Limb (tissue), 2 donors: ENCODE measurements around the gene TSKS.

Source experiments
- DNase-seq, 2 donors: peaks; one replicate each; pipeline ENCODE4 v3.0.0-alpha.2; 2016; ENCODE audit errors: extremely low spot score in 2 of 2

The TSKS gene

GRCh38 chr19:49793561-49793840, 30.4 kb upstream of the TSKS start:
- no peak for DNase-seq

GRCh38 chr19:49792829-49793560, 29.9 kb upstream of the TSKS start:
- no peak for DNase-seq

GRCh38 chr19:49791776-49792445, 28.8 kb upstream of the TSKS start:
- no peak for DNase-seq

DNA sequence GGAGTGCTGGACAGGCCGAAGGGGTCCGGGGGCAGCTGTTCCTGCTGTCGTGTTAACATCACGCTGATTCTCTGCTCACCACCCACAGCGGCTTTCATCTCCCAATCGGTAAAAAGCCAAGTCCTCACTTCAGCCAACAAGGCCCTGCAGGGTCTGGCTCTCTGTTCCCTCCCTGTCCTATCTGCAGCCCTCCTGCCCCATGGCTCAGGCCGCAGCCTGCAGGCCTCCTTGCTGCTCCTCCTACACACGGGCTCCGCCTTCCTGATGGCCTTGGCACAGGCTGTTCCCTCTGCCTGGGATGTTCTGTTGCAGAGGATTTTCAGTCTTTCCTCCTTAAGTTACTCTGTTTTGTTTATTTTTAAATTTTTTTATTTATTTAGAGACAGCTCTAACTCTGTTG, 27.8 kb upstream of the TSKS start:
- DNase-seq, result no peak

GRCh38 chr19:49788857-49789256, 25.8 kb upstream of the TSKS start:
- DNase-seq, result no peak

DNA sequence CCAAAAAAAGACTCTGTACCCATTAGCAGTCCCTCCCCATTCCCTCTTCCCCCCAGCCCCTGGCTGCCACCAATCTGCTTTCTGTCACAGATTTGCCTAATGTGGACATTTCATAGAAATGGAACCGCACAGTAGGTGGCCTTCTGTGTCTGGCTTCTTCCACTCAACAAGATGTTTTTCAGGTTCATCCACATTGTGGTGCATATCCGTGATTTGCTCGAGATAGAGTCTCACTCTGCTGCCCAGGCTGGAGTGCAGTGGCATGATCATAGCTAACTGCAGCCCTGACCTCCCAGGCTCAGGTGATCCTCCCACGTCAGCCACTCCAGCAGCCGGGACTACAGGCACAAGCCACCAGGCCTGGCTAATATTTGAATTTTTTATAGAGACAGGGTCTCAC, 24.6 kb upstream of the TSKS start:
- no peak for DNase-seq

GRCh38 chr19:49786376-49786820, 23.3 kb upstream of the TSKS start:
- no peak for DNase-seq

DNA sequence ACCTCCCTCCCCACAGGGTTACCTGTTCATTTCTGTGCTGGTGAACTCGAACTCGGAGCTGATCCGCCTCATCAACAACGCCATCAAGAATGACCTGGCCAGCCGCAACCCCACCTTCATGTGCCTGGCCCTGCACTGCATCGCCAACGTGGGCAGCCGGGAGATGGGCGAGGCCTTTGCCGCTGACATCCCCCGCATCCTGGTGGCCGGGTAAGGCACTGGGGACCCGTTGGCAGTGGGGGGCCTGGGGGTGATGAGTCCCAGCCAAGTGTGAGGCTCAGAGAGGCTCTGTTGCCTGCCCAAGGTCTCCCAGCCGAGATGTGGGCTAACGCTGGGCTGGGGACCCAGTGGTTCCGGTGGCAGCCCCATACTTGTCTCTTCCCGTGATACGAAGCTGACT, 19.4 kb upstream of the TSKS start:
- no peak for DNase-seq

DNA sequence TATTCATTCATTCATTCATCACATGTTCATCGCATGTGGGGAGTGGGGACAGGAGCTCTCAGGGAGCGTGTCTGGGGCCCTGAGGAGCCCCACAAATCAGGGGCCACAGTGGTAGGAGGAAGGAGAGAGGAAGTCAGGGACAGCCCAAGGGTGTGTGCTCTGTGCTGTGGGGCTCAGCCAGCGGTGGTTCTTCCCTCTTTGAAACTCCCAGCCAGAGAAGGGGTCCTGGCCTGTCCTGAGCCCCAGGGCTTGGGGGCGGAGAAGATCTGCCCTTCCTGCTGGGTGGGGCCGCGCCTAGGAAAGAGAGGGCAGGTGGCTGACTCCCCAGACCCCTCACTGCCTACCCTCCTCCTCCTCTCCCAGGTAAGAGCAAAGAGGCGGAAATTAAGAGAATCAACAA, 18.3 kb upstream of the TSKS start:
- no peak for DNase-seq

DNA sequence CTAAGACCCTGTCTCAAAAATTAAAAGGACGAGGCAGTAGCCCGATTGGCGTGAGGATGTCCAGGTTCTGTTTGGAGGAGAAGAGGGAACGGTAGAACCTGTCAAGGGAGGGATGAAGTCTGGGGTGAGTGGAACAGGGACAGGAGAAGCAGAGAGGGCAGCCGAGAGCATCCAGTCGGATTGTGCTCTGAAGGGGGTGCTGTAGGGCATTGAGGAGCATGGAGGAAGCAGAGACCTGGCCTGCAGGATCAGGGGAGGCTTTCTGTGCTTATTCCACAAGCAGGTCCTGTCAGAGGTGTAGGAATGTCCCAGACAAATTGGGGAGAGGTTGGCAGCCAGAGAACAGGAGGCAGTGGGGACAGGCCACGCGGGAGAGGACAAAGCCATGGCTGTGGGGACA, 17.8 kb upstream of the TSKS start:
- no peak for DNase-seq

GRCh38 chr19:49779731-49780555, 16.8 kb upstream of the TSKS start:
- DNase-seq, result no peak

DNA sequence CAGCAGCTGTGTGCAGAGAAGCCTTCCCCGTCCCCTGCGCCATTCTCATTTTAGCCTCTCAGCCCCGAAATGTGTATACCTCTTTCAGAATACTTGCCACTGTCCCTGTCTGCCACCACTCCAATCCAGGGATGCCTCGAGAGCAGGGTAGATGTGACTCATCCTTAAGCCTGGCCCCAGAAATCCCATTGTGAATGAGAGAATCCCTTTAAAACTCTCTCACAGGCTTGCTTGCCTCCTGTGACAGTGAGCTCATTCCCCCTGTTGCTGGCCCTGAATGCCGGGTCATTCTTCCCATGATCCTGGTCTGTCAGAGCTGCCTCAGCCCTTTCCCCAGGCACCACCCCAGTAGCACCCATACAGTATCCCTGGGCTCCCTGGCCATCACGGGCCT, 13.3 kb upstream of the TSKS start:
- no peak for DNase-seq

DNA sequence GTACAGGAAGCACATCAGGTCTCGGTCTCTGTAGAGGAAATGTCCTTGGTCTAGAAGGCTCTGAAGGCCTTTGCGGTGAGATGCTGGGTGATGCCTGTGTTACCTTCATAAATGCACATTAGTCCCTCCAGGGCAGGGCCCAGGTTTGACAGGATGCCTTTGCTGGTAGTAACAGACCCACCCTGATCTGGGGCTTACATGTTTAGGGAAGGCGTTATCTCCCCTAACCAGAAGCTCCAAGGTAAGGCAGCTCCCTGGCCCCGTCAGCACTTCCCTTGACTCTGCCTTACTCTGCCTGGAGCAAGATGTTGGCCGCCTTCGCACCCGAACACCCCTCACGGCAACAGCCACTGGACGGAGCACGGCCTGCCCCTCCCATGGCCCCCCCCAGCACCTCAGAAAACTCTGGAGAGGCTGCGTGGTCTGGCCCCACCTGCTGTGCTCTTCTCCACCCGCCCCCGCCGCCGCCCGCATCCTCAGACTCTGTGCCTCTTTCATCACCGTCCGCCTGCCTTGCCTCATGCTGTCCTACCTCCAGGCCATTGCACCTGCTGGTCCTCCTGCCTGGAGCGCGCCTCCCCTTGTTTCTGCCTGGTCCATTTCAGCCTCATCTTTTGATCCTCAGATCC, 12.8 kb upstream of the TSKS start:
- DNase-seq, result no peak

GRCh38 chr19:49774969-49775368, 11.9 kb upstream of the TSKS start:
- no peak for DNase-seq

DNA sequence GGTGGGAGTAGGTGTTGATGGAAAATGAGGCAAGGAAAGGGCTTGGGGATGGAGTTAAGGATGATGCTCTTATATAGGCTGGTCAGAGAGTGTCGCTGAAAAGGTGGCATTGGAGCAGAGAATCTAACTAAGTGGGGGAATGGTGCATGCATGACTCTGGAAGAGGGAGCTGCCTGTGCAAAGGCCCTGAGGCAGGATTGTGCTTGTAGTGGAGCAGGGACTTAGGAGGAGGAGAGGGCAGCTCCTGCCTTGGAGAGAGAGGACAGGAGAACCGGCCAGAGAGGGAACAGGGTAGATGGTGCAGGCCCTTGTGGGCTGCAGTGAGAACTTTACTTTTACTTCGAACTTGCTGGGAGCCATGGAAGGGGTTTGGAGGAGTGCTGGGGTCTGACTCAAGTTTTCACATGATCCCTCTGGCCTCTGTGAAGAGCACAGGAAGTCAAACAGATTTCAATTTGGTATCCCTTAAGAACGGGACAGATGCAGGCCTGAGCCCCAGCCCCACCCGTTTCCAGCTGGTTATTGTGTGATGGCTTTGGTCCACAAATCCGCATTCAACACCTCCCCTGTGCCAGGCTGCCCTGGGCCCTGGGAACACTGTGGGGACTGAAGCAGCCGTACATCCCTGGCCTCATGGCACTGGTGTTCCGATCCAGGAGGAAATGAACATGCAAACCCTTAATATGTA, 10.7 kb upstream of the TSKS start:
- DNase-seq, result no peak

DNA sequence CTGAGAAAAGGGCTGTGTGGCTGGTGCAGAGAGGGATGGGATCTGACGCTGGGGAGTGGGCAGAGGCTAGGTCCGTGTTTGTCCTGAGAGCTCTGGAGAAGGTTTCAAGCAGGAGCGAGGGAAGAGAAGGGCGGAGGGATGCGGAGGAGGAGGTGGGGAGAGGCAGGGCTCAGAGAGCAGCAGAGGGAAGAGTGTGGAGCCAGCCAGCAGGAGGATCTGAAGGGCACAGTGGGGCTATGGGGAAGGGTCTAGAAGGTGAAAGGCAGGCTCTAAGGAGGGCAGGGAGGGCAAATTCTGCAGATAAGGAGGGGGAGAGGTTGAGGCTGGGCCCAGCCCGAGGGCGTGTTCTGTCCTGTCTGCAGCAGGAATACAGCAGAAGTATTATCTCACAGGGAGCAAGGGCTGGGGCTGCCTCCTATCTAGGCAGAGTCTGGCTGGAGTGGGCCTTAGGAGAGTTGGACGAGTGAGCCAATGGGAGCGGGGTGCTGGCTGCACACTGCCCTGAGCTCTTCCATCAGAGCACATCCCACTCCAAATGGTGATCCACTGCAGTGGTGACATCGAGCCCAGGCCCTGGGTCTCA, 9.8 kb upstream of the TSKS start:
- no peak for DNase-seq

- DNase-seq, result no peak
Observed at GRCh38 chr19:49771674-49772139, 8.6 kb upstream of the TSKS start.

- DNase-seq, result no peak
Observed at GRCh38 chr19:49770529-49770928, 7.4 kb upstream of the TSKS start.

- no peak for DNase-seq
Observed at GRCh38 chr19:49767967-49768581, 5.0 kb upstream of the TSKS start.

DNA sequence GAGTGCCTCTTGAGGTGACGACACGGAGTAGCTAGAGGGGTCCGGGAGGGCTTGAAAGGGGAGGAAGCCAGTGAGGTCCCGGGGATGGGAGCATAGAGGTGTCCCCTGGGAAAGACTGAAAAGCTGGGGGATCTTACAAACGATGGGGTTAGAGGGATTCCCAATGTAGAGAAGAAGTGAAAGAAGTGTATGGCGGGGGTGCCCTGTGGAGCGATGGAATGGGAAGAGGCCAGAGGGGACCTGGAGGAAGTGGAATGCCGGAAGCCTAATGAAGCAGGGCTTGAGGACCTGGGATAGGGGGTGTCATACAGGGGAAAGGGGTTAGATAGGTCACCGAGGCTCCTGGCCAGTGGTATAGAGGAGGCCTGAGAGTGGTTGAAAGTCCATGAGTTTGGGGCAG, 4.3 kb upstream of the TSKS start:
- DNase-seq, result no peak

- no peak for DNase-seq
Observed at GRCh38 chr19:49766930-49767299, 3.8 kb upstream of the TSKS start, which contains the start of gene AP2A1. TSS of gene AP2A1 (plus strand) at chr19:49767001. CDS start at chr19:49767134, 133 bp downstream.
